A549 (cell line): ENCODE data around the gene PCDHGB5. TPM values are rescaled to one million over a fixed set of nuclear protein-coding genes. Genes with fewer than 3 reads are reported as not detected.

ENCODE experiments used
- ATAC-seq, 2 experiments: fragments of 200-7000 bp in 1 of 2; fragments of >200 bp in 1 of 2; cut with Nextera tagmentation in 1 of 2; cut with Tn5 transposase in 1 of 2; 3 replicates each; pipeline versions ENCODE4 v1.8.0 to v1.9.1; 2018 to 2020; ENCODE audit warnings: mild to moderate bottlenecking in 1 of 2, moderate library complexity in 1 of 2
- CTCF ChIA-PET: fragments of 300-600 bp; sonication (Branson Sonifier 250); formaldehyde crosslinking; extraction: SDS; loops from one replicate; lab custom pipeline; 2021; ENCODE audit warnings: antibody characterized with exemption, inconsistent platforms; lab: Yijun Ruan, JAX
- POLR2A ChIA-PET: fragments of 350-600 bp; formaldehyde crosslinking; extraction: SDS; loops from one replicate; lab custom pipeline; 2021; ENCODE audit warnings: antibody characterized with exemption, inconsistent platforms; lab: Yijun Ruan, JAX
- DNase-seq, 2 experiments: peaks; one replicate each; pipeline versions ENCODE4 v3.0.0 to v3.0.0-alpha.2; 2011 to 2016; ENCODE audit warnings: low read depth in 1 of 2, low spot score in 1 of 2
- FAIRE-seq: peaks from 2 replicates; lab custom pipeline; 2011; peaks lifted over from hg19 to GRCh38; lab: Jason Lieb, UNC
- H3K27ac ChIP-seq, 2 experiments: fragments of >200 bp; sonication (Bioruptor Twin); formaldehyde crosslinking; 3 replicates each; pipeline ENCODE4 v1.5.1; 2016 to 2017
- H3K4me1 ChIP-seq: fragments of >200 bp; sonication (Bioruptor Twin); formaldehyde crosslinking; 3 replicates; pipeline ENCODE4 v1.6.1; 2016
- H3K4me2 ChIP-seq: fragments of >200 bp; sonication (Bioruptor Twin); formaldehyde crosslinking; 3 replicates; pipeline ENCODE4 v1.6.1; 2016
- H3K4me3 ChIP-seq: fragments of >200 bp; sonication (Bioruptor Twin); formaldehyde crosslinking; 3 replicates; pipeline ENCODE4 v1.5.1; 2016
- H3K9me3 ChIP-seq: fragments of >200 bp; sonication (Bioruptor Twin); formaldehyde crosslinking; 3 replicates; pipeline ENCODE4 v1.6.1; 2016
- BCL3 ChIP-seq: fragments of >200 bp; sonication (Bioruptor Twin); formaldehyde crosslinking; IDR thresholded peaks from 3 replicates; pipeline ENCODE4 v1.6.1; 2016
- CBX2 ChIP-seq: fragments of 200-600 bp; sonication (generic); IDR thresholded peaks from 2 replicates; pipeline ENCODE4 v1.6.1; 2016; ENCODE audit warnings: low read depth, mild to moderate bottlenecking, borderline replicate concordance
- CTCF ChIP-seq: fragments of >200 bp; sonication (Bioruptor Twin); formaldehyde crosslinking; IDR thresholded peaks from 3 replicates; pipeline ENCODE4 v1.5.1; 2016
- ESRRA ChIP-seq: fragments of 150-350 bp; IDR thresholded peaks from 2 replicates; pipeline ENCODE4 v1.6.1; 2014; ENCODE audit warnings: mild to moderate bottlenecking, low read length, borderline replicate concordance
- FOSL2 ChIP-seq, 2 experiments: fragments of 450-650 bp in 1 of 2; fragments of >200 bp in 1 of 2; sonication (Bioruptor Twin) in 1 of 2; formaldehyde crosslinking; IDR thresholded peaks; 2 replicates each; pipeline versions ENCODE4 v1.5.0 to v1.6.1; 2016 to 2020; ENCODE audit warnings: mild to moderate bottlenecking in 1 of 2, moderate library complexity in 1 of 2
- HDAC2 ChIP-seq: fragments of 200-600 bp; sonication (generic); IDR thresholded peaks from 2 replicates; pipeline ENCODE4 v1.6.1; 2016
- HES2 ChIP-seq: fragments of >200 bp; sonication (Bioruptor Twin); formaldehyde crosslinking; IDR thresholded peaks from 2 replicates; pipeline ENCODE4 v1.6.1; 2016
- JUN ChIP-seq, 2 experiments: fragments of >200 bp; sonication (Bioruptor Twin); formaldehyde crosslinking; IDR thresholded peaks; 2 replicates in 1 of 2; 3 replicates in 1 of 2; pipeline ENCODE4 v1.6.1; 2016 to 2017
- JUNB ChIP-seq: fragments of >200 bp; sonication (Bioruptor Twin); formaldehyde crosslinking; IDR thresholded peaks from 2 replicates; pipeline ENCODE4 v1.6.1; 2016
- MAFK ChIP-seq: fragments of 450-650 bp; IDR thresholded peaks from 2 replicates; pipeline ENCODE4 v1.6.1; 2014; ENCODE audit not compliant: partially characterized antibody
- NR3C1 ChIP-seq: fragments of >200 bp; sonication (Bioruptor Twin); formaldehyde crosslinking; IDR thresholded peaks from 3 replicates; pipeline ENCODE4 v1.6.1; 2017
- POLR2A ChIP-seq: IDR thresholded peaks from 2 replicates; pipeline ENCODE4 v1.6.1; 2012; ENCODE audit warnings: mild to moderate bottlenecking, low read length
- RAD21 ChIP-seq, 2 experiments: fragments of >200 bp in 1 of 2; sonication (Bioruptor Twin) in 1 of 2; formaldehyde crosslinking in 1 of 2; IDR thresholded peaks in 1 of 2; conservative IDR thresholded peaks in 1 of 2; 2 replicates in 1 of 2; 3 replicates in 1 of 2; pipeline ENCODE4 v1.6.1; 2012 to 2018; ENCODE audit warnings: inconsistent platforms in 1 of 2
- TP53 ChIP-seq: fragments of 250-450 bp; sonication (Bioruptor Pico); IDR thresholded peaks from 2 replicates; pipeline ENCODE4 v1.5.0; 2021; ENCODE audit warnings: mild to moderate bottlenecking, moderate library complexity
- ZSCAN20 ChIP-seq: fragments of 250-450 bp; sonication (Bioruptor Pico); IDR thresholded peaks from 2 replicates; pipeline ENCODE4 v1.8.0; 2022; ENCODE audit warnings: mild to moderate bottlenecking, moderate library complexity
- whole genome bisulfite sequencing: methylation state at CpG from one replicate; pipeline ENCODE4 v1.1.6; 2017; ENCODE audit errors: missing lambda C conversion rate; 5-methylcytosine and 5-hydroxymethylcytosine counted together
- polyA plus RNA-seq, 4 experiments: library from polyadenylated mRNA; depleted of rRNA in 3 of 4; stranded (reverse); fragments of >200 nt; fragmentation: RNase III in 1 of 4; extraction: RNeasy Plus Mini Kit Qiagen cat#74134 plus additional on column Dnase treatment in 1 of 4; gene quantifications; 2 replicates in 3 of 4; 3 replicates in 1 of 4; pipeline ENCODE4 v1.2.3, GENCODE V29; 2011 to 2017

The PCDHGB5 gene
- polyA plus RNA-seq, 2 of the 4 experiments (the other 2 are of a cell fraction), result 1.9 to 3.2 TPM

GRCh38 chr5:141369994-141370848 lies 27.5 kb upstream of the PCDHGB5 start, which contains the start of gene PCDHGB3:
Gene PCDHGB3, plus strand, starts transcription at chr5:141370242. Its CDS starts 153 bp downstream, at chr5:141370395.
- TF ChIP-seq CBX2 (no peak), JUN (IDR thresholded peaks at IDR 0.05) (no peak), HES2 (no peak), HDAC2 (no peak), CTCF (peak; percentile 28; the same call in 2 of the 3 replicates), BCL3 (no peak), RAD21 (conservative IDR thresholded peaks at IDR 0.05 in 1 of 2, IDR thresholded peaks at IDR 0.05 in 1 of 2) (peak; percentile 50 to 52), MAFK (no peak), FOSL2 (IDR thresholded peaks at IDR 0.05) (no peak), FOSL2 (CRISPR knock-in tag; IDR thresholded peaks at IDR 0.05) (no peak)
- peak in 1 of 2 experiments; percentile 55 for DNase-seq
- FAIRE-seq, result no peak
- Histone ChIP-seq H3K4me3 (peak within 1 kb of the TSS; percentile 29), H3K9me3 (peaks cover 55% of the 10 kb centered on the region), H3K4me2 (peak within 1 kb of the TSS; percentile 60), H3K27ac (peak within 1 kb of the TSS; percentile 2 to 54; a peak in 2 of 6 replicates), H3K4me1 (no peaks in the 10 kb centered on the region)
- CTCF ChIA-PET, result interaction anchor here (0.5 to 3.5 kb wide), 27 partner anchors 10 to 587 kb away, joined by 3 to 21 read pairs (median 4); partner anchors contain the start of genes PCDHGA7, PCDHGA8, PCDHGB1 and PCDHGB4
- WGBS, result 49% methylated on average over 32 of the region's 32 CpGs
- peak; percentile 90 to 96 for ATAC-seq
- POLR2A ChIA-PET, result interaction anchor here (0.6 to 1.7 kb wide), 5 partner anchors 13 to 606 kb away, joined by 3 to 8 read pairs (median 4); partner anchors contain the start of genes PCDHGA7 and TAF7

- ChIA-PET CTCF (interaction anchor here (1.1 to 3.5 kb wide), 11 partner anchors 14 to 278 kb away, joined by 3 to 21 read pairs (median 16); partner anchors contain the start of genes DIAPH1, PCDHGA1, PCDHGB1 and PCDHGB4), POLR2A (no interaction called here)
- Histone ChIP-seq H3K9me3 (peaks cover 48% of the 10 kb centered on the region), H3K4me2 (no peak overlapping the region), H3K4me3 (no peak overlapping the region), H3K4me1 (no peaks in the 10 kb centered on the region), H3K27ac (no peak overlapping the region)
- WGBS, result 76% methylated on average over 49 of the region's 69 CpGs
- DNase-seq (no peak), FAIRE-seq (no peak), ATAC-seq (no peak)
- TF ChIP-seq NR3C1 (no peak), JUNB (no peak), POLR2A (no peak), TP53 (CRISPR knock-in tag) (no peak), ZSCAN20 (no peak), ESRRA (no peak)
Observed at GRCh38 chr5:141371572-141372475, 25.9 kb upstream of the PCDHGB5 start.
